ENCODE results near the gene CEBPG.

- TF ChIP-seq POLR2A (IDR thresholded peaks at IDR 0.05), result no peak
- TF ChIP-seq, protein P1, sequence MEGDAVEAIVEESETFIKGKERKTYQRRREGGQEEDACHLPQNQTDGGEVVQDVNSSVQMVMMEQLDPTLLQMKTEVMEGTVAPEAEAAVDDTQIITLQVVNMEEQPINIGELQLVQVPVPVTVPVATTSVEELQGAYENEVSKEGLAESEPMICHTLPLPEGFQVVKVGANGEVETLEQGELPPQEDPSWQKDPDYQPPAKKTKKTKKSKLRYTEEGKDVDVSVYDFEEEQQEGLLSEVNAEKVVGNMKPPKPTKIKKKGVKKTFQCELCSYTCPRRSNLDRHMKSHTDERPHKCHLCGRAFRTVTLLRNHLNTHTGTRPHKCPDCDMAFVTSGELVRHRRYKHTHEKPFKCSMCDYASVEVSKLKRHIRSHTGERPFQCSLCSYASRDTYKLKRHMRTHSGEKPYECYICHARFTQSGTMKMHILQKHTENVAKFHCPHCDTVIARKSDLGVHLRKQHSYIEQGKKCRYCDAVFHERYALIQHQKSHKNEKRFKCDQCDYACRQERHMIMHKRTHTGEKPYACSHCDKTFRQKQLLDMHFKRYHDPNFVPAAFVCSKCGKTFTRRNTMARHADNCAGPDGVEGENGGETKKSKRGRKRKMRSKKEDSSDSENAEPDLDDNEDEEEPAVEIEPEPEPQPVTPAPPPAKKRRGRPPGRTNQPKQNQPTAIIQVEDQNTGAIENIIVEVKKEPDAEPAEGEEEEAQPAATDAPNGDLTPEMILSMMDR (IDR thresholded peaks at IDR 0.05), result no peak
- TF ChIP-seq POLR2AphosphoS5 (IDR thresholded peaks at IDR 0.05), result no peak
- no peak for TF ChIP-seq EP300 (IDR thresholded peaks at IDR 0.05; ENCODE audit: low read depth)
Measured at GRCh38 chr19:33384983-33385382, 11.5 kb downstream of the CEBPG start.

All from transverse colon (tissue), 4 donors.